Measurements from ENCODE around the gene BRIX1. TPM values are rescaled to one million over a fixed set of nuclear protein-coding genes. Genes with fewer than 3 reads are reported as not detected.
"Not testable (repeated sequence)": the region's sequence is repeated elsewhere in the genome, so short reads cannot be mapped to it uniquely, and the experiment has no call there.

The BRIX1 gene
- total RNA-seq, 1 donor from 2014 or later = 43.2 TPM

- TF ChIP-seq, protein P1, sequence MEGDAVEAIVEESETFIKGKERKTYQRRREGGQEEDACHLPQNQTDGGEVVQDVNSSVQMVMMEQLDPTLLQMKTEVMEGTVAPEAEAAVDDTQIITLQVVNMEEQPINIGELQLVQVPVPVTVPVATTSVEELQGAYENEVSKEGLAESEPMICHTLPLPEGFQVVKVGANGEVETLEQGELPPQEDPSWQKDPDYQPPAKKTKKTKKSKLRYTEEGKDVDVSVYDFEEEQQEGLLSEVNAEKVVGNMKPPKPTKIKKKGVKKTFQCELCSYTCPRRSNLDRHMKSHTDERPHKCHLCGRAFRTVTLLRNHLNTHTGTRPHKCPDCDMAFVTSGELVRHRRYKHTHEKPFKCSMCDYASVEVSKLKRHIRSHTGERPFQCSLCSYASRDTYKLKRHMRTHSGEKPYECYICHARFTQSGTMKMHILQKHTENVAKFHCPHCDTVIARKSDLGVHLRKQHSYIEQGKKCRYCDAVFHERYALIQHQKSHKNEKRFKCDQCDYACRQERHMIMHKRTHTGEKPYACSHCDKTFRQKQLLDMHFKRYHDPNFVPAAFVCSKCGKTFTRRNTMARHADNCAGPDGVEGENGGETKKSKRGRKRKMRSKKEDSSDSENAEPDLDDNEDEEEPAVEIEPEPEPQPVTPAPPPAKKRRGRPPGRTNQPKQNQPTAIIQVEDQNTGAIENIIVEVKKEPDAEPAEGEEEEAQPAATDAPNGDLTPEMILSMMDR (conservative IDR thresholded peaks at IDR 0.05) = no peak
- Mint-ChIP-seq H3K4me1 (no peaks in the 10 kb centered on the region), H3K4me3 (no peak overlapping the region), H3K9me3 (no peaks in the 10 kb centered on the region), H3K36me3 (ENCODE audit: low read depth) (peaks cover 14% of the 10 kb centered on the region), H3K27me3 (ENCODE audit: low read depth) (no peaks in the 10 kb centered on the region), H3K27ac (ENCODE audit: unreplicated experiment) (no peak overlapping the region)
- no peak for DNase-seq (ENCODE audit: low read depth, low spot score)
These were observed 43.8 kb downstream of the BRIX1 start for GRCh38 chr5:34959323-34959722.

GRCh38 chr5:34967540-34967939 is 52.0 kb downstream of the BRIX1 start:
- DNase-seq (ENCODE audit: low read depth, low spot score) = no peak
- Mint-ChIP-seq H3K4me1 (no peaks in the 10 kb centered on the region), H3K27ac (ENCODE audit: unreplicated experiment) (no peak overlapping the region), H3K4me3 (no peak overlapping the region), H3K9me3 (peaks cover 9% of the 10 kb centered on the region), H3K36me3 (ENCODE audit: low read depth) (peaks cover 21% of the 10 kb centered on the region), H3K27me3 (ENCODE audit: low read depth) (no peaks in the 10 kb centered on the region)
- TF ChIP-seq, protein P1 (conservative IDR thresholded peaks at IDR 0.05) = no peak

GRCh38 chr5:34968258-34968657 is 52.7 kb downstream of the BRIX1 start:
- DNase-seq (ENCODE audit: low read depth, low spot score) = no peak
- TF ChIP-seq, protein P1 (conservative IDR thresholded peaks at IDR 0.05) = no peak
- Mint-ChIP-seq H3K27me3 (ENCODE audit: low read depth) (no peaks in the 10 kb centered on the region), H3K4me3 (no peak overlapping the region), H3K36me3 (ENCODE audit: low read depth) (peaks cover 21% of the 10 kb centered on the region), H3K4me1 (no peaks in the 10 kb centered on the region), H3K27ac (ENCODE audit: unreplicated experiment) (no peak overlapping the region), H3K9me3 (peaks cover 9% of the 10 kb centered on the region)

- peak overlapping the region; percentile 31 for H3K27ac Mint-ChIP-seq (ENCODE audit: unreplicated experiment)
- no peak overlapping the region for H3K4me3 Mint-ChIP-seq
- no peak for DNase-seq (ENCODE audit: low read depth, low spot score)
- H3K36me3 Mint-ChIP-seq (ENCODE audit: low read depth) = peaks cover 14% of the 10 kb centered on the region
- peaks cover 8% of the 10 kb centered on the region for H3K9me3 Mint-ChIP-seq
- TF ChIP-seq, protein P1 (conservative IDR thresholded peaks at IDR 0.05) = no peak
- no peaks in the 10 kb centered on the region for H3K27me3 Mint-ChIP-seq (ENCODE audit: low read depth)
- H3K4me1 Mint-ChIP-seq = no peaks in the 10 kb centered on the region
These were observed 55.0 kb downstream of the BRIX1 start for GRCh38 chr5:34970552-34970951.

- H3K4me1 Mint-ChIP-seq; H3K4me3 Mint-ChIP-seq; H3K27me3 Mint-ChIP-seq (ENCODE audit: low read depth); H3K9me3 Mint-ChIP-seq; H3K27ac Mint-ChIP-seq (ENCODE audit: unreplicated experiment); H3K36me3 Mint-ChIP-seq (ENCODE audit: low read depth); DNase-seq (ENCODE audit: low read depth, low spot score): not testable (repeated sequence)
These were observed 56.1 kb downstream of the BRIX1 start for GRCh38 chr5:34971655-34972054.

Other genes starting within 250 kb of the BRIX1 start
- 1.6 and 2.3 TPM in 2 replicates for gene TTC23L, start 76.5 kb upstream of the BRIX1 start, total RNA-seq
- gene RAD1, start 207 bp upstream of the BRIX1 start, total RNA-seq = 36.1 and 43.6 TPM in 2 replicates
- gene DNAJC21, start 13.8 kb downstream of the BRIX1 start, total RNA-seq = 46.2 and 51.9 TPM in 2 replicates
- not detected in 2 replicates for gene AGXT2, start 132.2 kb downstream of the BRIX1 start, total RNA-seq